Activated naive CD4-positive, alpha-beta T cell treated with anti-CD3 and anti-CD28 coated beads, Interleukin-2, amount 10 ng/mL, durations not matched to agents 7 days and 5 days (primary cell): ENCODE results near the gene TRERF1.

Experiments
- CTCF ChIA-PET: fragments of 350-600 bp; sonication (Branson Sonifier 250); formaldehyde crosslinking; loops from one replicate; lab custom pipeline; 2021; ENCODE audit warnings: antibody characterized with exemption; lab: Charles Lee
- DNase-seq: peaks from one replicate; pipeline ENCODE4 v3.0.0-alpha.2; 2020
- H3K27ac Mint-ChIP-seq: one replicate; pipeline ENCODE4 v1.8.0; 2021; ENCODE audit warnings: mild to moderate bottlenecking, moderate library complexity, mixed read lengths
- H3K27me3 Mint-ChIP-seq: one replicate; pipeline ENCODE4 v1.8.0; 2021; ENCODE audit warnings: mild to moderate bottlenecking, mixed read lengths
- H3K36me3 Mint-ChIP-seq: one replicate; pipeline ENCODE4 v1.8.0; 2021; ENCODE audit warnings: mixed read lengths
- H3K4me1 Mint-ChIP-seq: one replicate; pipeline ENCODE4 v1.8.0; 2021; ENCODE audit warnings: mixed read lengths
- H3K4me3 Mint-ChIP-seq: one replicate; pipeline ENCODE4 v1.8.0; 2021; ENCODE audit warnings: mild to moderate bottlenecking, moderate library complexity, mixed read lengths
- H3K9me3 Mint-ChIP-seq: one replicate; pipeline ENCODE4 v1.8.0; 2021; ENCODE audit warnings: mixed read lengths

The TRERF1 gene

GRCh38 chr6:42259286-42259685 lies 192.4 kb downstream of the TRERF1 start:
- CTCF ChIA-PET = interaction anchor here (2.1 to 5.8 kb wide), 2 partner anchors 273 to 288 kb away, joined by 6 to 64 read pairs; no protein-coding TSS in a partner anchor
- H3K27ac Mint-ChIP-seq = no peak overlapping the region
- DNase-seq = no peak
- no peak overlapping the region for H3K4me3 Mint-ChIP-seq
- H3K27me3 Mint-ChIP-seq = no peaks in the 10 kb centered on the region
- H3K4me1 Mint-ChIP-seq = no peaks in the 10 kb centered on the region
- H3K36me3 Mint-ChIP-seq = peaks cover 16% of the 10 kb centered on the region
- no peaks in the 10 kb centered on the region for H3K9me3 Mint-ChIP-seq

GRCh38 chr6:42257614-42258013 lies 194.1 kb downstream of the TRERF1 start:
- Mint-ChIP-seq H3K9me3 (no peaks in the 10 kb centered on the region), H3K36me3 (peaks cover 29% of the 10 kb centered on the region), H3K27me3 (no peaks in the 10 kb centered on the region), H3K4me1 (no peaks in the 10 kb centered on the region), H3K4me3 (no peak overlapping the region), H3K27ac (no peak overlapping the region)
- no peak for DNase-seq
- CTCF ChIA-PET = no interaction called here

GRCh38 chr6:42257063-42257462 lies 194.7 kb downstream of the TRERF1 start:
- H3K36me3 Mint-ChIP-seq = peaks cover 34% of the 10 kb centered on the region
- no peak overlapping the region for H3K27ac Mint-ChIP-seq
- no peaks in the 10 kb centered on the region for H3K9me3 Mint-ChIP-seq
- H3K27me3 Mint-ChIP-seq = no peaks in the 10 kb centered on the region
- no peaks in the 10 kb centered on the region for H3K4me1 Mint-ChIP-seq
- DNase-seq = no peak
- no peak overlapping the region for H3K4me3 Mint-ChIP-seq
- CTCF ChIA-PET = interaction anchor here (0.9 kb wide), 1 partner anchor 23 kb away, joined by 3 read pairs; no protein-coding TSS in a partner anchor

- peaks cover 34% of the 10 kb centered on the region for H3K36me3 Mint-ChIP-seq
- CTCF ChIA-PET = interaction anchor here (0.5 kb wide), 1 partner anchor 264 kb away, joined by 3 read pairs; no protein-coding TSS in a partner anchor
Measured at GRCh38 chr6:42255050-42255449, 196.7 kb downstream of the TRERF1 start.

GRCh38 chr6:42254505-42254904 lies 197.2 kb downstream of the TRERF1 start:
- Mint-ChIP-seq H3K9me3 (no peaks in the 10 kb centered on the region), H3K36me3 (peaks cover 34% of the 10 kb centered on the region), H3K27ac (no peak overlapping the region), H3K4me3 (no peak overlapping the region), H3K27me3 (no peaks in the 10 kb centered on the region), H3K4me1 (no peaks in the 10 kb centered on the region)
- CTCF ChIA-PET = no interaction called here
- DNase-seq = no peak

More at GRCh38 chr6:42255050-42255449, 196.7 kb downstream of the TRERF1 start:
- no peaks in the 10 kb centered on the region for H3K27me3 Mint-ChIP-seq
- H3K4me3 Mint-ChIP-seq = no peak overlapping the region
- no peaks in the 10 kb centered on the region for H3K9me3 Mint-ChIP-seq
- no peak overlapping the region for H3K27ac Mint-ChIP-seq
- no peak for DNase-seq
- H3K4me1 Mint-ChIP-seq = no peaks in the 10 kb centered on the region

GRCh38 chr6:42251911-42252637 lies 199.7 kb downstream of the TRERF1 start:
- H3K36me3 Mint-ChIP-seq = peaks cover 34% of the 10 kb centered on the region
- H3K9me3 Mint-ChIP-seq = no peaks in the 10 kb centered on the region
- H3K27me3 Mint-ChIP-seq = no peaks in the 10 kb centered on the region
- no peak for DNase-seq
- no peaks in the 10 kb centered on the region for H3K4me1 Mint-ChIP-seq
- H3K27ac Mint-ChIP-seq = no peak overlapping the region
- H3K4me3 Mint-ChIP-seq = no peak overlapping the region
- CTCF ChIA-PET = interaction anchor here (1.0 to 1.5 kb wide), 2 partner anchors 9 to 296 kb away, joined by 3 to 4 read pairs; no protein-coding TSS in a partner anchor

- DNase-seq = no peak
- Mint-ChIP-seq H3K4me3 (no peak overlapping the region), H3K27me3 (no peaks in the 10 kb centered on the region), H3K27ac (no peak overlapping the region), H3K4me1 (no peaks in the 10 kb centered on the region), H3K9me3 (no peaks in the 10 kb centered on the region), H3K36me3 (peaks cover 32% of the 10 kb centered on the region)
- CTCF ChIA-PET = interaction anchor here (1.0 kb wide), 1 partner anchor 9 kb away, joined by 3 read pairs; no protein-coding TSS in a partner anchor
Measured at GRCh38 chr6:42251500-42251899, 200.2 kb downstream of the TRERF1 start.

GRCh38 chr6:42250274-42250931 lies 201.3 kb downstream of the TRERF1 start:
- Mint-ChIP-seq H3K4me1 (no peaks in the 10 kb centered on the region), H3K9me3 (no peaks in the 10 kb centered on the region), H3K27ac (no peak overlapping the region), H3K4me3 (no peak overlapping the region), H3K36me3 (peaks cover 31% of the 10 kb centered on the region), H3K27me3 (no peaks in the 10 kb centered on the region)
- CTCF ChIA-PET = no interaction called here
- no peak for DNase-seq

- no peaks in the 10 kb centered on the region for H3K4me1 Mint-ChIP-seq
- H3K9me3 Mint-ChIP-seq = no peaks in the 10 kb centered on the region
- H3K4me3 Mint-ChIP-seq = no peak overlapping the region
- CTCF ChIA-PET = no interaction called here
- peaks cover 29% of the 10 kb centered on the region for H3K36me3 Mint-ChIP-seq
- DNase-seq = no peak
- H3K27ac Mint-ChIP-seq = no peak overlapping the region
- no peaks in the 10 kb centered on the region for H3K27me3 Mint-ChIP-seq
Measured at GRCh38 chr6:42249279-42249678, 202.4 kb downstream of the TRERF1 start.

- no peak overlapping the region for H3K4me3 Mint-ChIP-seq
- no peak overlapping the region for H3K27ac Mint-ChIP-seq
- DNase-seq = no peak
- CTCF ChIA-PET = interaction anchor here (0.6 to 0.7 kb wide), 2 partner anchors 8 to 388 kb away, joined by 3 read pairs; no protein-coding TSS in a partner anchor
- no peaks in the 10 kb centered on the region for H3K4me1 Mint-ChIP-seq
- H3K9me3 Mint-ChIP-seq = no peaks in the 10 kb centered on the region
- no peaks in the 10 kb centered on the region for H3K27me3 Mint-ChIP-seq
- H3K36me3 Mint-ChIP-seq = peaks cover 13% of the 10 kb centered on the region
Measured at GRCh38 chr6:42243046-42243445, 208.7 kb downstream of the TRERF1 start.

GRCh38 chr6:42241915-42242314 lies 209.8 kb downstream of the TRERF1 start:
- CTCF ChIA-PET = no interaction called here
- DNase-seq = no peak

GRCh38 chr6:42239736-42240375 lies 211.9 kb downstream of the TRERF1 start:
- Mint-ChIP-seq H3K36me3 (peaks cover 10% of the 10 kb centered on the region), H3K27ac (no peak overlapping the region)
- CTCF ChIA-PET = interaction anchor here (1.4 kb wide), 1 partner anchor 308 kb away, joined by 4 read pairs; no protein-coding TSS in a partner anchor

More at GRCh38 chr6:42241915-42242314, 209.8 kb downstream of the TRERF1 start:
- Mint-ChIP-seq H3K27ac (no peak overlapping the region), H3K4me1 (no peaks in the 10 kb centered on the region), H3K27me3 (no peaks in the 10 kb centered on the region), H3K4me3 (no peak overlapping the region), H3K36me3 (peaks cover 13% of the 10 kb centered on the region), H3K9me3 (no peaks in the 10 kb centered on the region)

GRCh38 chr6:42239333-42239732 lies 212.4 kb downstream of the TRERF1 start:
- DNase-seq = no peak
- H3K27me3 Mint-ChIP-seq = no peaks in the 10 kb centered on the region
- no peaks in the 10 kb centered on the region for H3K9me3 Mint-ChIP-seq
- CTCF ChIA-PET = interaction anchor here (1.4 kb wide), 1 partner anchor 308 kb away, joined by 4 read pairs; no protein-coding TSS in a partner anchor
- no peak overlapping the region for H3K27ac Mint-ChIP-seq
- H3K4me3 Mint-ChIP-seq = no peak overlapping the region
- H3K36me3 Mint-ChIP-seq = peaks cover 10% of the 10 kb centered on the region
- no peaks in the 10 kb centered on the region for H3K4me1 Mint-ChIP-seq

More at GRCh38 chr6:42239736-42240375, 211.9 kb downstream of the TRERF1 start:
- H3K4me1 Mint-ChIP-seq = no peaks in the 10 kb centered on the region
- H3K9me3 Mint-ChIP-seq = no peaks in the 10 kb centered on the region
- no peaks in the 10 kb centered on the region for H3K27me3 Mint-ChIP-seq
- no peak overlapping the region for H3K4me3 Mint-ChIP-seq
- DNase-seq = no peak

- DNase-seq = no peak
- Mint-ChIP-seq H3K4me1 (no peaks in the 10 kb centered on the region), H3K4me3 (no peak overlapping the region), H3K9me3 (no peaks in the 10 kb centered on the region), H3K27me3 (no peaks in the 10 kb centered on the region), H3K36me3 (peaks cover 10% of the 10 kb centered on the region), H3K27ac (no peak overlapping the region)
- CTCF ChIA-PET = interaction anchor here (1.2 kb wide), 1 partner anchor 310 kb away, joined by 3 read pairs; no protein-coding TSS in a partner anchor
Measured at GRCh38 chr6:42237857-42238256, 213.9 kb downstream of the TRERF1 start.
